Measurements from ENCODE around the gene TMEM248. TPM values are rescaled to one million over a fixed set of nuclear protein-coding genes. Genes with fewer than 3 reads are reported as not detected.

The TMEM248 gene
- total RNA-seq, 1 experiment from 2014 or later, result 97.2 TPM

DNA sequence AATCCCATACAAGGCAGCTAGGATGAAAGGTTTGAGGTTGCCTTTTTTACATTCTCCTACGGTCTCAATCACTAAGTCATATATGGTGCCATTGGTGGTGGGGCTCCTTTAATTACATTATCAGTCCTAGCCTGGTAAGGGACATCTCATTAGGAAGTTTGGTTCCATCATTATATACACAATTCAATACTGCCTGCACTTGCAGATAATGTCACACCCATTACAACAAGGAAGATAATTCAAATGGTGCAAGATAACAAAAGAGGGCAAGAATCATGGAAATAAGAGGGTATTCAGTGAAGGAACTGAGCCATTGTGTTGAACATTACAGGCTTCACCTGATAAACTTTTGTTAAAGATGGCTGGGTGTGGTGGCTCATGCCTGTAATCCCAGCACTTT is 1.7 kb upstream of the TMEM248 start:
- H3K36me3 ChIP-seq, result peaks cover 24% of the 10 kb centered on the region
- no peak overlapping the region for H3K27ac ChIP-seq
- no peak for DNase-seq (ENCODE audit: low read depth in 1 of 2, low spot score in 2 of 2)
- H3K9me3 ChIP-seq (replicated peaks), result no peaks in the 10 kb centered on the region
- H3K4me3 ChIP-seq, result no peak overlapping the region
- H3K4me1 ChIP-seq (replicated peaks), result peaks cover 11% of the 10 kb centered on the region
- no peaks in the 10 kb centered on the region for H3K27me3 ChIP-seq (replicated peaks)

DNA sequence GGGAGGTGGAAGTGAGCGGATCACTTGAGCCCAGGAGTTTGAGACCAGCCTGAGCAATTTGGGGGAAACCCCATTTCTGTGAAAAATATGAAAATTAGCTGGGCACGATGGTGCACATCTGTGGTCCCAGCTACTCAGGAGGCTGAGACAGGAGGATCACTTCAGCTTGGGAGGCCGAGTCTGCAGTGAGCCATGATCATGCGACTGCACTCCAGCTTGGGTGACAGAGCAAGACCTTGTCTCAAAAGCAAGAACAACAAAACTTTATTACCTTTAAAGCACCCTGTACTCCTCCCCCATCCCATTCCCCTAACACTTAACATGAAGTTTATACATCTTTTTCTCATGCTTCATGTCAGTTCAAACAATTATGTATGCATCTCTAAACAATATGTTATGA is 1.3 kb upstream of the TMEM248 start:
- DNase-seq (ENCODE audit: low read depth in 1 of 2, low spot score in 2 of 2), result no peak
- peaks cover 26% of the 10 kb centered on the region for H3K36me3 ChIP-seq
- no peaks in the 10 kb centered on the region for H3K9me3 ChIP-seq (replicated peaks)
- peaks cover 11% of the 10 kb centered on the region for H3K4me1 ChIP-seq (replicated peaks)
- H3K27ac ChIP-seq, result no peak overlapping the region
- H3K4me3 ChIP-seq, result no peak overlapping the region
- no peaks in the 10 kb centered on the region for H3K27me3 ChIP-seq (replicated peaks)

DNA sequence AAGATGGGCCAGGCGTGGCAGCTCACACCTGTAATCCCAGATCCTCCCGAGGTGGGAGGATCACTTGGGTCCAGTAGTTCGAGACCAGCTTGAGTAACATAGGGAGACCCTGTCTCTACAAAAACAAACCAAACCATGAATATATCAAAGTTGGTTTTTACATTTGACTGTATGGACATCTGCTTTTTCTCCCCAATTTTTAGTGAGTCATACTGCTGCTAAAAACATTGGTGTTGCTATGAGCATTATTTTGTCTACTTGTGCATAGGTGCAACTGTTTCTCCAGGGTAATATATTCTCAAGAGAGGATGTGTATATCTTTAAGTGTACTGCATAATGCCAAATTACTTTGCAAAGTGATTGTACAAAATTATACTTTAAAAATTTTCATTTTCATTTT is 769 bp upstream of the TMEM248 start:
- Histone ChIP-seq H3K4me3 (peak overlapping the region; percentile 81), H3K36me3 (peaks cover 26% of the 10 kb centered on the region), H3K27me3 (replicated peaks) (no peaks in the 10 kb centered on the region), H3K4me1 (replicated peaks) (peaks cover 11% of the 10 kb centered on the region), H3K9me3 (replicated peaks) (no peaks in the 10 kb centered on the region), H3K27ac (no peak overlapping the region)
- no peak for DNase-seq (ENCODE audit: low read depth in 1 of 2, low spot score in 2 of 2)

DNA sequence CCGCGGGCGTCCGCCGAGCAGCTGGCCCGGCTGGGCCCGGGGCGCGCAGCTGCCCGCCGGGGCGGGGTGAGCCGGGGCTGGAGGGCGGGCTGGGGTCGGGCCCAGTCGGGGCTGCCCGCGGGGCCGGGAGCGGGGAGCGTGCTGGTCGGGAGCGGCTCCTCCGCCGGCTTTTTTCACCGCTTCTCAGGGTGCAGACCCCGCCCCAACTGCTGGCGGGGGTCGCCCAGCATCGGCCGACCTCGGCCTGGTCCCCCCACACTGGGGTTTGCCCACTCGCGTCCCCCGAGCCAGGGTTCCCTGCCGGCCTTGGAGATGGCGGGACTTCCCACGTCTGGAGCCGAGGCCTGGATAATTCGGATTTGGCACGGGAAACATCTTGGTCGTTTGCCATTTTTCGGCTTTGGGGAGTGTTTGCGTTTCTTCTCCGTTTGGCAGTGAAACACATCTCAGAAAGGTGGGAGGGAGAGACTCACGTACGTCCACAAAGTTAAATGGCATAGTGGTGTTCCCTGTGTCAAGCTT is 432 bp downstream of the TMEM248 start:
- H3K36me3 ChIP-seq, result peaks cover 35% of the 10 kb centered on the region
- no peak for DNase-seq (ENCODE audit: low read depth in 1 of 2, low spot score in 2 of 2)
- peak overlapping the region; percentile 63 for H3K27ac ChIP-seq
- no peaks in the 10 kb centered on the region for H3K27me3 ChIP-seq (replicated peaks)
- peak overlapping the region; percentile 81 for H3K4me3 ChIP-seq
- H3K9me3 ChIP-seq (replicated peaks), result no peaks in the 10 kb centered on the region
- H3K4me1 ChIP-seq (replicated peaks), result peaks cover 11% of the 10 kb centered on the region

DNA sequence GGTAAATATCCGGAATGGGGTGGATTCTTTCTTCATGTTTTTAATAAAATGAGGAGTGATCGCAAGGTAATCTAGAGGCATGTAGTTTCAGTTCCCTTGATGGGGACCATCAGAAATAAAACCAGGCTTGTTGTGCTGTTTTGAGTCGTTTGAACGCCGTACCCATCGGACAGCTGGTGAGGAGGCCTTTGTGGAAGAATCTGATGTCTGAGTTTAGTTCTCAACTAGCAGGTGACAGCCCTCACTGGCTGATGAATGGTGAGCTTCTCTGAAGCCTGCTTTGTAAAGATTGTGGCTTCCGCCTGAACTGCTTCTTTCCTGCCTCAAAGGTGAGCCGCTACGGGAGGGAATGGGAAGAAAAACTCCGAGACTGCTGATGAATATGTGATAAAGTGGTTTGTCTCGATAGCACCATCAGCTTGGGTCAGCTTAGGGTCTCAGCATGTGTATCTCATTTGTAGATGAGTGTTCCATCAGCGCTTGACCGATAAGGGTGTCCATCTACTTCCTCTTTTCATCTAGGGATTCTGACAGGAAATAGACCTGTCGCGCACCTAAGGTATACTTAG is 977 bp downstream of the TMEM248 start:
- peaks cover 11% of the 10 kb centered on the region for H3K4me1 ChIP-seq (replicated peaks)
- peak overlapping the region; percentile 81 for H3K4me3 ChIP-seq
- peak overlapping the region; percentile 63; the same call in 1 of the 2 replicates for H3K27ac ChIP-seq
- DNase-seq (ENCODE audit: low read depth in 1 of 2, low spot score in 2 of 2), result peak in 1 of 2 experiments; percentile 22
- no peaks in the 10 kb centered on the region for H3K9me3 ChIP-seq (replicated peaks)
- H3K27me3 ChIP-seq (replicated peaks), result no peaks in the 10 kb centered on the region
- peaks cover 37% of the 10 kb centered on the region for H3K36me3 ChIP-seq

DNA sequence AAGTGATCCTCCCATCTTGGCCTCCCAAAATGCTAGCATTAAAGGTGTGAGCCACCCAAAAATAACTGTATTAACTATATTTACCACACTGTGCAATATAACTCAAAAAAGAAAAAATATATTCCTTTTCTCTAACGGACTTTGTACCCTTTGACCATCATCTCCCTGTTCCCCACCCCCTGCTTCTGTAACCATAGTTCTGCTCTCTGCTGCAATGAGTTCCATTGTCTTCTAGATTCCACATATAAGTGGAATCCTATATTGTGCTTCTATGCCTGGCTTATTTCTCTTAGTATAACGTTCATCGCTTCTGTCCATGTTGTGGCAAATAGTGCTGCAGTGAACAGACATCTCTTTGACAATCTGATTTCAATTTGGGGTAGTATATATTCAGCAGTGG is 4.2 kb downstream of the TMEM248 start:
- peaks cover 11% of the 10 kb centered on the region for H3K4me1 ChIP-seq (replicated peaks)
- DNase-seq (ENCODE audit: low read depth in 1 of 2, low spot score in 2 of 2), result no peak
- H3K27me3 ChIP-seq (replicated peaks), result no peaks in the 10 kb centered on the region
- H3K27ac ChIP-seq, result no peak overlapping the region
- H3K4me3 ChIP-seq, result no peak overlapping the region
- H3K36me3 ChIP-seq, result peaks cover 55% of the 10 kb centered on the region
- H3K9me3 ChIP-seq (replicated peaks), result no peaks in the 10 kb centered on the region

DNA sequence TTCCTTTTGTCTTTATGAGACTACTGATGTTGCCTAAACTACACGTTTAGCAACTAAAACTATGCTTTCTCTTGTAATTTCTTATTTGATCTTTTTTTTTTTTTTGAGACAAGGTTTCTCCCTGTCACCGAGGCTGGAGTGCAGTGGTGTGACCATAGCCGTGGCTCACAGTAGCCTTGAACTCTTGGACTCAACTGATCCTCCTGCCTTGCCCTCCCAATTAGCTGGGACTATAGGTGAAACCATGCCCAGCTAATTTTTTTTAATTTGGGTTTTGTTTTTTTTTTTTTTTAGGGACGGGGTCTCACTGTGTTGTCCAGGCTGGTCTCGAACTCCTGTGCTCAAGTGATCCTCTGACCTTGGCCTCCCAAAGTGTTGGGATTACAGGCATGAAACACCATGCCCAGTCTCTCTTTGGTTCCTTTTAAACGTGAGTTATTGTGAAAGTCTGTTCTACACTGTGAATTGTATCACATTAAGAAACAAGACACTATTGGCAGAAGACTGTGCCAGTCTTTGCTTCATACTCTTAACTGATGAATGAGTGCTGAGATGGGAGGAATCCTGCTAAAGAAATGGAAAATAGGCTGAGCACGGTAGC is 6.4 kb downstream of the TMEM248 start:
- Histone ChIP-seq H3K27ac (no peak overlapping the region), H3K27me3 (replicated peaks) (no peaks in the 10 kb centered on the region), H3K4me1 (replicated peaks) (peaks cover 8% of the 10 kb centered on the region), H3K4me3 (no peak overlapping the region), H3K9me3 (replicated peaks) (no peaks in the 10 kb centered on the region), H3K36me3 (peaks cover 46% of the 10 kb centered on the region)
- no peak for DNase-seq (ENCODE audit: low read depth in 1 of 2, low spot score in 2 of 2)

DNA sequence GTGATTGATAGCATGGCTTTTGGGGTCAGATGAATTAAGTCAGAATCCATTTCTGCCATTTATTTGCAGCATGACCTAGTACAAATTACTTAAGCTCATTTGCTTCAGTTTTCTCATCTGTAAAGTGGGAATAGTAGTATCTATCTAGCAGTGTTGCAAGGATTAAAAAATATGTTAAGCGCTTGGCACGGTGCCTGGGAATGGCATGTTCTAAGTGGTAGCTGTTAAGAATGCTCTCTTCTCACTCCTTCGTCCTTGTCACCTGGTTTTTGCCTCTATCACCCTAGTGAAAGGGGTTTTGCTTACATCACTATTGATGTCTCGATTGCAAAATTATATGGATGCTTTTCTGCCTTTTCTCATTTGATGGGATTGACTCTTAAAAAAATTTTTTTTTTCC is 7.4 kb downstream of the TMEM248 start:
- H3K4me1 ChIP-seq (replicated peaks), result 0 out of 2 replicates have a peak, but pooled peaks cover 6% of the 10 kb centered on the region
- H3K9me3 ChIP-seq (replicated peaks), result no peaks in the 10 kb centered on the region
- peaks cover 39% of the 10 kb centered on the region for H3K36me3 ChIP-seq
- no peaks in the 10 kb centered on the region for H3K27me3 ChIP-seq (replicated peaks)
- no peak for DNase-seq (ENCODE audit: low read depth in 1 of 2, low spot score in 2 of 2)
- H3K27ac ChIP-seq, result no peak overlapping the region
- no peak overlapping the region for H3K4me3 ChIP-seq

DNA sequence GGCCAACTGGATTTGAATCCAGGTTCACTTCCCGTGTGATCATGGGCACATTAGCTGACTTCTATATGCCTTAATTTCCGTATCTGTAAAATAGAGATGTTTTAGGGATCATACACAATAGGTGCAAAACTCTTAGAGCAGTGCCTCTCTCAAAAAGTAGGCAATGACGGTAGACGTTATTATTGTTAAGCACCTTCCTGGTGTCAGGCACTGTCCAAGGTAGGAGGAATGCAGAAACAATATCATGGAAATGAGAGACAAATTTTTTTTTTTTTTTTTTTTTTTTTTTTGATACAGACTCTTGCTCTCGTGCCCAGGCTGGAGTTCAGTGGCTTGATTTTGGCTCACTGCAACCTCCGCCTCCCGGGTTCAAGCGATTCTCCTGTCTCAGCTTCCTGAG is 8.1 kb downstream of the TMEM248 start:
- DNase-seq (ENCODE audit: low read depth in 1 of 2, low spot score in 2 of 2), result no peak
- 0 out of 2 replicates have a peak, but pooled peaks cover 6% of the 10 kb centered on the region for H3K4me1 ChIP-seq (replicated peaks)
- no peak overlapping the region for H3K4me3 ChIP-seq
- no peaks in the 10 kb centered on the region for H3K27me3 ChIP-seq (replicated peaks)
- H3K9me3 ChIP-seq (replicated peaks), result no peaks in the 10 kb centered on the region
- no peak overlapping the region for H3K27ac ChIP-seq
- peaks cover 32% of the 10 kb centered on the region for H3K36me3 ChIP-seq

DNA sequence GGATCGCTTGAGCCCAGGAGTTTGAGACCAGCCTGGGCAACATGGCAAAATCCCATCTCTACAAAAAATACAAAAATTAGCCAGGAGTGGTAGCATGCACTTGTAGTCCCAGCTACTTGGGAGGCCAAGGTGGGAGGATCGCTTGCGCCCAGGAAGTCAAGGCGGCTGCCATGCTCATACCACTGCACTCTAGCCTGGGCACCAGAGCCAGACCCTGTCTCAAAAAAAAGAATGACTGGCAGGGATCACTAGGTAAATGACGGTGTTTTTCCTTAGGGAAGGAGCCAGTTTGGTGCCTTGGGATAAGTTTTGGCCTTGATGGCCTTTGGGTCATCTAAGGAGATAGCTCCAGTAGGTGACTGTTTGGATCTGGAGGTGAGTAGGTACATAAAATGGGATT is 8.9 kb downstream of the TMEM248 start:
- Histone ChIP-seq H3K4me1 (replicated peaks) (0 out of 2 replicates have a peak, but pooled peaks cover 6% of the 10 kb centered on the region), H3K36me3 (peaks cover 29% of the 10 kb centered on the region), H3K4me3 (no peak overlapping the region), H3K27me3 (replicated peaks) (no peaks in the 10 kb centered on the region), H3K9me3 (replicated peaks) (no peaks in the 10 kb centered on the region), H3K27ac (no peak overlapping the region)
- no peak for DNase-seq (ENCODE audit: low read depth in 1 of 2, low spot score in 2 of 2)

DNA sequence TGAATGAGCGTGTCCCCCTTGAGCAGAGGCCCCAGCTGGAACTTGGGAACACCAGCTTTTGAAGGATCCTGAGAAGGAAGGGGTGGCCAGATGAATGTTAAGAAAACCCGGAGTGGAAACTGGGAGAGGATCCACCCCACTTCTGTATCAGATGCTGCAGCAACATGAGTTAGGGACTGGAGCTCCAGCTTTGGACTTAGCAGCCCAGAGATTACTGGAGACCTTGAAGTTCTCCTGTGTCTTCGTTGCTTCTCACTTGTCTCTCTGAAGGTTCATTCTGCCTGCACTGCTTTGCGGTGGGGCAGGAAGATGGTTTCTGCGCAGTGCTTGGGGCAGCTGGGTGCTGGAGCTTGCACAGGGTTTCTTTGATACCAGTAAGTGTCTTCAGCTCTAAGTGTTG is 9.3 kb downstream of the TMEM248 start:
- Histone ChIP-seq H3K4me3 (no peak overlapping the region), H3K9me3 (replicated peaks) (no peaks in the 10 kb centered on the region), H3K27me3 (replicated peaks) (no peaks in the 10 kb centered on the region), H3K27ac (no peak overlapping the region), H3K4me1 (replicated peaks) (0 out of 2 replicates have a peak, but pooled peaks cover 6% of the 10 kb centered on the region), H3K36me3 (peaks cover 28% of the 10 kb centered on the region)
- DNase-seq (ENCODE audit: low read depth in 1 of 2, low spot score in 2 of 2), result no peak

DNA sequence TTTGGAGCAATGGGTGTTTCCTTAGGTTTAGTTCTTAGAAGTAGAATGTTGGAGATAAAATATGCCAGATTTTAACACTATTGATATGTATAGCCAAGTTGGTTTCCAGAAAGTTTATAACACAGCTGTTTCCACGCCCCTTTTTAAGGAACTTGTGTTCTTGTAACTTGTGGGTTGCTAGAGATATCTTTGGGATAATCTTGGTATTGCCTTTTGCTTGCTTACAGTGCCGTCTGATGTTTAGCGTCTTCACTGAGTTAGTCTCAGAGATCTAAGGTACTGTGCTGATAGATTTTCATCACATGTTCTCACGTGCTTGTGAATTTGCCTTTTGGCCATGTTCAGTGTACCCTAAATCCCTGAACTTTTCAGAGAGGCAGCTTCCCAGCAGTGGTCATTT is 12.4 kb downstream of the TMEM248 start:
- DNase-seq (ENCODE audit: low read depth in 1 of 2, low spot score in 2 of 2), result no peak
- no peak overlapping the region for H3K4me3 ChIP-seq
- 0 out of 2 replicates have a peak, but pooled peaks cover 6% of the 10 kb centered on the region for H3K4me1 ChIP-seq (replicated peaks)
- no peaks in the 10 kb centered on the region; the same call in 1 of the 2 replicates for H3K9me3 ChIP-seq (replicated peaks)
- H3K27ac ChIP-seq, result no peak overlapping the region
- H3K27me3 ChIP-seq (replicated peaks), result no peaks in the 10 kb centered on the region
- peaks cover 21% of the 10 kb centered on the region for H3K36me3 ChIP-seq

DNA sequence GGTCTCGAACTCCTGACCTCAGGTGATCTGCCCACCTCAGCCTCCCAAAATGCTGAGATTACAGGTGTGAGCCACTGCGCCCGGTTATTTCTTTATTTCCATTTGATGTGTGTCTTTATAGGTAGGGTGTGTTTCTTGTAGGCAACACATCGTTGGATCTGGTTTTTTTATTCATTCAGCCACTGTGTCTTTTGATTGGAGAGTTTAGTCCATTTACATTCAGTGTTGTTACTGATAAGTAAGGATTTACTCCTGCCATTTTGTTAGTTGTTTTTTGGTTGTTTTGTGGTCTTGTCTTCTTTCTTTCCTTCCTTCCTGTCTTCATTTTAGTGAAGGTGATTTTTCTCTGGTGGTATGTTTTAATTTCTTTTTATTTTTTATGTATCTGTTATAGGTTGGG is 16.9 kb downstream of the TMEM248 start:
- no peaks in the 10 kb centered on the region; the same call in 1 of the 2 replicates for H3K9me3 ChIP-seq (replicated peaks)
- DNase-seq (ENCODE audit: low read depth in 1 of 2, low spot score in 2 of 2), result no peak
- H3K36me3 ChIP-seq, result peaks cover 35% of the 10 kb centered on the region
- no peak overlapping the region for H3K4me3 ChIP-seq
- no peak overlapping the region for H3K27ac ChIP-seq
- no peaks in the 10 kb centered on the region for H3K4me1 ChIP-seq (replicated peaks)
- no peaks in the 10 kb centered on the region for H3K27me3 ChIP-seq (replicated peaks)

DNA sequence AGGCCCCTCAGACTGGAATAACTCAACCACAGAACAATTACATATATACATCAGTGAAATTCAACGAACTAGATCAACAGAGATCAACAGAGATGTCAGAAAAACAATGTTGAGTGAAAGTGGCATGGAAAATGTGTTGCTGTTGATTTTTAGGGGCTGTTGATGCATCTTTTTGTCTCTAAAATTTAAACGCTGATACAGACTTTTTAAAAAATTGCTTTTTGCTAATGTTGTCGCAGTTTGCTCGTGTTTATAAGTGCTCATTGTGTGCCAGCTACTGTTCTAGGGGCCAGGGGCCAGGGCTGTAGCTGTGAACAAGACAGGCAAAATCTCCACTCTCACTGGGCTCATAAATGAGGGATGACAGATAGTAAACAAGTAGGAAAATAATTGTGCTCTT is 18.3 kb downstream of the TMEM248 start:
- no peaks in the 10 kb centered on the region for H3K4me1 ChIP-seq (replicated peaks)
- H3K9me3 ChIP-seq (replicated peaks), result no peaks in the 10 kb centered on the region; the same call in 1 of the 2 replicates

More for the DNA sequence above, 18.3 kb downstream of the TMEM248 start:
- no peak overlapping the region for H3K27ac ChIP-seq
- DNase-seq (ENCODE audit: low read depth in 1 of 2, low spot score in 2 of 2), result no peak
- H3K27me3 ChIP-seq (replicated peaks), result no peaks in the 10 kb centered on the region
- no peak overlapping the region for H3K4me3 ChIP-seq
- H3K36me3 ChIP-seq, result peaks cover 48% of the 10 kb centered on the region
